Adrenal gland (tissue), 12 donors: Measurements from ENCODE around the gene CDH12. TPM values are rescaled to one million over a fixed set of nuclear protein-coding genes. Genes with fewer than 3 reads are reported as not detected.

Experiments
- DNase-seq, 7 donors: peaks; one replicate each; pipeline ENCODE4 v3.0.0-alpha.2; 2019 to 2020
- H3K27ac ChIP-seq, 5 donors: fragments of 200-600 bp; sonication (generic) in 4 of 5; 1 replicate in 3 of 5; 2 replicates in 2 of 5; pipeline versions ENCODE4 v1.5.1 to v1.8.0; 2016 to 2020; ENCODE audit warnings: mild to moderate bottlenecking in 1 of 5
- H3K27me3 ChIP-seq: fragments of 200-600 bp; 2 replicates; pipeline ENCODE4 v1.8.0; 2021
- H3K36me3 ChIP-seq, 2 donors: fragments of 200-600 bp; replicated peaks in 1 of 2; 1 replicate in 1 of 2; 2 replicates in 1 of 2; pipeline versions ENCODE4 v1.5.1 to v1.8.0; 2018 to 2022
- H3K4me1 ChIP-seq, 2 donors: fragments of 200-600 bp; replicated peaks in 1 of 2; 1 replicate in 1 of 2; 2 replicates in 1 of 2; pipeline versions ENCODE4 v1.5.1 to v1.8.0; 2018 to 2021
- H3K4me3 ChIP-seq, 4 donors: fragments of 200-600 bp; sonication (generic) in 3 of 4; one replicate each; pipeline ENCODE4 v1.5.1; 2016 to 2018
- H3K9me3 ChIP-seq, 3 donors: fragments of 200-600 bp; sonication (generic) in 1 of 3; replicated peaks in 1 of 3; 1 replicate in 2 of 3; 2 replicates in 1 of 3; pipeline versions ENCODE4 v1.5.1 to v1.8.0; 2016 to 2021
- CTCF ChIP-seq, 6 experiments: fragments of 450-650 bp in 4 of 6; fragments of 200-600 bp in 2 of 6; sonication (generic) in 1 of 6; IDR thresholded peaks; 1 replicate in 5 of 6; 2 replicates in 1 of 6; pipeline versions ENCODE4 v1.5.1 to v1.8.0; 2016 to 2021; ENCODE audit warnings: antibody characterized with exemption in 6 of 6, mild to moderate bottlenecking in 2 of 6, moderate library complexity in 1 of 6
- POLR2A ChIP-seq, 2 donors: fragments of 450-650 bp; IDR thresholded peaks; one replicate each; pipeline ENCODE4 v1.6.1; 2017; ENCODE audit warnings: antibody characterized with exemption in 2 of 2, mild to moderate bottlenecking in 2 of 2, moderate library complexity in 1 of 2
- WGBS, 4 donors: extraction: QIAGEN DNeasy Blood & Tissue Kit in 2 of 4; methylation state at CpG; one replicate each; pipeline versions ENCODE4 v1.1.5 to v1.1.7; 2013 to 2017; 5-methylcytosine and 5-hydroxymethylcytosine counted together
- intact Hi-C, 2 donors: fragments of 100-400 bp; cut with DNase I; formaldehyde crosslinking; loops; one replicate each; pipeline versions ENCODE4 v1.14.1 to v1.15.0; 2022 to 2023
- polyA plus RNA-seq, 3 donors: library from polyadenylated mRNA; stranded (reverse); fragments of 200-250 nt in 2 of 3; fragments of 350-450 nt in 1 of 3; fragmentation: Illumina TruSeq in 1 of 3; extraction: RNeasy Lipid Tissue Mini Kit (QIAGEN cat#74804) in 1 of 3; gene quantifications; one replicate each; pipeline ENCODE4 v1.2.3, GENCODE V29; 2013 to 2014
- total RNA-seq, 9 donors: library from RNA; depleted of rRNA in 4 of 9; stranded (reverse); fragments of >200 nt in 4 of 9; fragments of 120-200 nt in 1 of 9; fragmentation: NEBNext Ultra II Directional in 1 of 9; extraction: Animal tissue kit (Norgen Biotek cat#: 25700) in 1 of 9; gene quantifications; one replicate each; pipeline versions ENCODE4 v1.1.0 to v1.2.4, GENCODE V29; 2013 to 2023
- donor health status: healthy with polysubstance abuse.
- donor health status: Bipolar disorder and iron deficiency.
- donor health status: DM: yes; HTN: yes; CAD: no.
- donor health status: DM: no; HTN: no; CAD: no.
- donor health status: DM: no; HTN: no; CAD: no.
- donor health status: DM: yes; HTN: yes; CAD: no.

CDH12 gene
- total and polyA plus RNA-seq, 12 donors, result 0.80 to 16.5 (median 7.8) TPM

GRCh38 chr5:21895766-21896350 is 957.3 kb downstream of the CDH12 start:
- intact Hi-C loops, result no loop called here
- Histone ChIP-seq H3K27ac (no peak overlapping the region), H3K4me1 (no peaks in the 10 kb centered on the region), H3K36me3 (no peaks in the 10 kb centered on the region), H3K9me3 (no peaks in the 10 kb centered on the region), H3K4me3 (no peak overlapping the region), H3K27me3 (no peaks in the 10 kb centered on the region)
- no peak for TF ChIP-seq CTCF (IDR thresholded peaks at IDR 0.05)
- TF ChIP-seq POLR2A (IDR thresholded peaks at IDR 0.05), result no peak
- WGBS, 4 donors, result 28 to 59% (median 30%) methylated on average over 3 of the region's 3 CpGs
- DNase-seq, result no peak

- Histone ChIP-seq H3K27me3 (no peaks in the 10 kb centered on the region), H3K9me3 (no peaks in the 10 kb centered on the region), H3K4me1 (no peaks in the 10 kb centered on the region), H3K36me3 (no peaks in the 10 kb centered on the region), H3K4me3 (no peak overlapping the region), H3K27ac (no peak overlapping the region)
- no peak for DNase-seq
- TF ChIP-seq CTCF (IDR thresholded peaks at IDR 0.05) (no peak), POLR2A (IDR thresholded peaks at IDR 0.05) (no peak)
- WGBS, 4 donors, result 93 to 97% (median 97%) methylated on average over 2 of the region's 2 CpGs
- intact Hi-C loops, result no loop called here
These were observed 960.0 kb downstream of the CDH12 start for GRCh38 chr5:21893161-21893560.

GRCh38 chr5:21889581-21889980 is 963.6 kb downstream of the CDH12 start:
- Histone ChIP-seq H3K4me3 (no peak overlapping the region), H3K27me3 (no peaks in the 10 kb centered on the region), H3K9me3 (no peaks in the 10 kb centered on the region), H3K27ac (no peak overlapping the region), H3K4me1 (no peaks in the 10 kb centered on the region), H3K36me3 (no peaks in the 10 kb centered on the region)
- no peak for DNase-seq
- WGBS, 4 donors, result 44 to 64% (median 55%) methylated on average over 1 of the region's 1 CpG
- TF ChIP-seq POLR2A (IDR thresholded peaks at IDR 0.05) (no peak), CTCF (IDR thresholded peaks at IDR 0.05) (no peak)
- intact Hi-C loops, result no loop called here

GRCh38 chr5:21882074-21882745 is 970.9 kb downstream of the CDH12 start:
- Histone ChIP-seq H3K27me3 (no peaks in the 10 kb centered on the region), H3K27ac (no peak overlapping the region), H3K4me3 (no peak overlapping the region), H3K36me3 (no peaks in the 10 kb centered on the region), H3K4me1 (no peaks in the 10 kb centered on the region), H3K9me3 (peaks cover 0 to 5% (median 0%) of the 10 kb centered on the region in 3 donors)
- intact Hi-C loops, result no loop called here
- WGBS, 4 donors, result 84 to 88% (median 85%) methylated on average over 16 to 17 of the region's 17 CpGs
- TF ChIP-seq POLR2A (IDR thresholded peaks at IDR 0.05), result no peak
- TF ChIP-seq CTCF (IDR thresholded peaks at IDR 0.05), result no peak
- no peak for DNase-seq
